ENCODE results near the gene KCNK3. TPM values are rescaled to one million over a fixed set of nuclear protein-coding genes. Genes with fewer than 3 reads are reported as not detected.

KCNK3 gene
- total and polyA plus RNA-seq, 2 donors (not counting 3 experiments of a cell fraction or from before 2014, with no cell fraction given): not detected

DNA sequence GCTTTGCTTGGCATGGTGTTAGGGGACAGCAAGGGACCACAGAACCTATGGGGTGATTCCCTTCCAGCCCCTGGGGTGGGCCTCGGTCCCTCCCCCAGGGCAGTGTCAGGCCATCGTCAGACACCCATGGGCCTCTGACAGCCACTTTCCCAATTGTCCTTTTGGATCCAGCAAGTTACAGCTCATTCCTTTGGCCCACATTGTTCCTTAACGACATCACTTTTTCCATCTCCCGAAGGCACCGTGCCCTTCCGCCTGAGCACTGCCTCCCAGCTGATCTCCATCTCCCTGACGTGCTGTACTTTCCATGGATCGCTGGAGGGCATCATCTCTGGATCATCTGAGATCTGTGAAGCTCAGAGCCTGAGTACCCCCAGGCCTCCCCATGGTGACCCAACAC is 10.4 kb upstream of the KCNK3 start:
- H4K20me1 ChIP-seq (replicated peaks; ENCODE audit: control insufficient read depth, extremely low read depth, insufficient read depth, low read length): no peaks in the 10 kb centered on the region
- H3K27ac ChIP-seq (ENCODE audit: insufficient read depth, low read depth, low read length): no peak overlapping the region
- intact Hi-C loops (cut with micrococcal nuclease) (no loop called here), dilution Hi-C loops (cut with MboI; ENCODE audit: extremely low pct_ligation_motif_present, low sequenced_read_pairs) (no loop called here)
- H3K36me3 ChIP-seq (ENCODE audit: control insufficient read depth in 2 of 2, extremely low read depth in 1 of 2, insufficient read depth in 2 of 2, low read length in 2 of 2): no peaks in the 10 kb centered on the region
- no peak overlapping the region for H3K9ac ChIP-seq (replicated peaks; ENCODE audit: extremely low read depth, insufficient read depth, low read length)
- no peak overlapping the region for H2AFZ ChIP-seq (ENCODE audit: low read depth, low read length)
- no peak overlapping the region for H3K4me2 ChIP-seq (ENCODE audit: insufficient read depth, low read length)
- no peaks in the 10 kb centered on the region for H3K79me2 ChIP-seq (ENCODE audit: control insufficient read depth, insufficient read depth, low read length)
- ChIA-PET POLR2A (no interaction called here), CTCF (interaction anchor here (1.2 to 1.6 kb wide), 3 partner anchors 77 to 241 kb away, joined by 3 to 4 read pairs (median 3); no protein-coding TSS in a partner anchor)
- H3K4me1 ChIP-seq (ENCODE audit: control insufficient read depth, extremely low read depth, insufficient read depth, low read length): no peaks in the 10 kb centered on the region
- H3K4me3 ChIP-seq (replicated peaks in 1 of 3; ENCODE audit: insufficient read depth in 1 of 3, low read depth in 1 of 3, low read length in 3 of 3): no peak overlapping the region
- no peaks in the 10 kb centered on the region for H3K9me1 ChIP-seq (replicated peaks; ENCODE audit: control insufficient read depth, extremely low read depth, insufficient read depth, low read length)
- DNase-seq (ENCODE audit: low read depth, low spot score) (no peak), FAIRE-seq (no peak)
- BruUV-seq (replicated peaks): no TSS peak
- TF ChIP-seq, protein P1, sequence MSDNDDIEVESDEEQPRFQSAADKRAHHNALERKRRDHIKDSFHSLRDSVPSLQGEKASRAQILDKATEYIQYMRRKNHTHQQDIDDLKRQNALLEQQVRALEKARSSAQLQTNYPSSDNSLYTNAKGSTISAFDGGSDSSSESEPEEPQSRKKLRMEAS (IDR thresholded peaks at IDR 0.05; ENCODE audit: insufficient read depth, insufficient read length): no peak
- TF ChIP-seq, protein P2, sequence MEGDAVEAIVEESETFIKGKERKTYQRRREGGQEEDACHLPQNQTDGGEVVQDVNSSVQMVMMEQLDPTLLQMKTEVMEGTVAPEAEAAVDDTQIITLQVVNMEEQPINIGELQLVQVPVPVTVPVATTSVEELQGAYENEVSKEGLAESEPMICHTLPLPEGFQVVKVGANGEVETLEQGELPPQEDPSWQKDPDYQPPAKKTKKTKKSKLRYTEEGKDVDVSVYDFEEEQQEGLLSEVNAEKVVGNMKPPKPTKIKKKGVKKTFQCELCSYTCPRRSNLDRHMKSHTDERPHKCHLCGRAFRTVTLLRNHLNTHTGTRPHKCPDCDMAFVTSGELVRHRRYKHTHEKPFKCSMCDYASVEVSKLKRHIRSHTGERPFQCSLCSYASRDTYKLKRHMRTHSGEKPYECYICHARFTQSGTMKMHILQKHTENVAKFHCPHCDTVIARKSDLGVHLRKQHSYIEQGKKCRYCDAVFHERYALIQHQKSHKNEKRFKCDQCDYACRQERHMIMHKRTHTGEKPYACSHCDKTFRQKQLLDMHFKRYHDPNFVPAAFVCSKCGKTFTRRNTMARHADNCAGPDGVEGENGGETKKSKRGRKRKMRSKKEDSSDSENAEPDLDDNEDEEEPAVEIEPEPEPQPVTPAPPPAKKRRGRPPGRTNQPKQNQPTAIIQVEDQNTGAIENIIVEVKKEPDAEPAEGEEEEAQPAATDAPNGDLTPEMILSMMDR (IDR thresholded peaks at IDR 0.05; ENCODE audit: extremely low read depth in 1 of 2, insufficient read depth in 1 of 2, low read depth in 1 of 2, low read length in 2 of 2): no peak
- TF ChIP-seq FOS (IDR thresholded peaks at IDR 0.05; ENCODE audit: borderline replicate concordance, insufficient read depth, low read length): no peak
- TF ChIP-seq EZH2 (IDR thresholded peaks at IDR 0.05; ENCODE audit: borderline replicate concordance, low read depth, low read length, severe bottlenecking): no peak
- TF ChIP-seq POLR2A (IDR thresholded peaks at IDR 0.05; ENCODE audit: low read depth, low read length): no peak
- TF ChIP-seq MYC (IDR thresholded peaks at IDR 0.05; ENCODE audit: low read depth, low read length): no peak
- no peak for TF ChIP-seq POLR2AphosphoS5 (IDR thresholded peaks at IDR 0.05; ENCODE audit: insufficient read depth, low read depth, low read length)
- TF ChIP-seq GATA2 (IDR thresholded peaks at IDR 0.05; ENCODE audit: insufficient read depth, insufficient read length, low read depth, low read length): no peak
- TF ChIP-seq JUN (IDR thresholded peaks at IDR 0.05; ENCODE audit: borderline replicate concordance, insufficient read depth, insufficient read length, low read depth): no peak
- H3K27me3 ChIP-seq (ENCODE audit: control insufficient read depth in 2 of 2, insufficient read depth in 2 of 2, low read length in 2 of 2): peaks cover 9 to 24% of the 10 kb centered on the region in 2 experiments
- no peaks in the 10 kb centered on the region for H3K9me3 ChIP-seq (replicated peaks; ENCODE audit: control insufficient read depth, insufficient read depth, low read length)

Data from endothelial cell of umbilical vein (primary cell).